Measurements from ENCODE around the gene FSTL5. TPM values are rescaled to one million over a fixed set of nuclear protein-coding genes. Genes with fewer than 3 reads are reported as not detected.

Gene FSTL5
- total and polyA plus RNA-seq, 10 of the 15 experiments (the other 5 are each of a cell fraction or from before 2014, with no cell fraction given), result 0.04 to 2.4 (median 0.08) TPM; not detected in 4

DNA sequence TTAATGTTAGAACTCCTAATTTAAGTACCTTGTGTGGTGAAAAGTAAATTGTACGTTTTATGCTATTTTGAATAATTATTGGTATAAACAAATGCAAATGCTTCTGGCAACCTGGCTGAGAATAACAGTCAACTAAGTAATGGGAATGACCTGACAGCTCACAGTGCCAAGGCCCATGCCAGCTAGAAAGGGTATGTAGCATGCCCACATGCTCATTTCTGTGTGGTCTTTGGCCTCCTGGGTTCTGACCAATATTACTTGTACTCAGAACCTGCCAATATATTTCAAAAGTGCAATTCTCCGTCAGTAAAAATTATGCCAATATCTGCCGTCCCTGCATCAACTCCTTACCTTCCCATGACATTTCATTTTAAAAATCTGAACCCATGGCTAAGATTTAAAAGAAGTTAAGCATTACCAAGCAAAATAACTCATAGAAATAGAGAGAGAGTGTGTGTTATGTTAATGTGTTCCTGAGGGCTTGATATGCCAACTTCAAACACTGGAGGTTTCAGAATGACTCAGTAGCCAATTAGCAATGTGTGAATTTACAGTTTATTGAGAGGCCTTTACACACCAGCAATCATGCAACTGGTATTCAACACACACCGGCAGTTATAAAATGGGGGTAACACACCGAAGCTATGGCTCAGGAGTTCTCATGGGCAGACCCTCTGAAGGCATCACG lies 820.8 kb downstream of the FSTL5 start (continued):
- TF ChIP-seq, protein P1, sequence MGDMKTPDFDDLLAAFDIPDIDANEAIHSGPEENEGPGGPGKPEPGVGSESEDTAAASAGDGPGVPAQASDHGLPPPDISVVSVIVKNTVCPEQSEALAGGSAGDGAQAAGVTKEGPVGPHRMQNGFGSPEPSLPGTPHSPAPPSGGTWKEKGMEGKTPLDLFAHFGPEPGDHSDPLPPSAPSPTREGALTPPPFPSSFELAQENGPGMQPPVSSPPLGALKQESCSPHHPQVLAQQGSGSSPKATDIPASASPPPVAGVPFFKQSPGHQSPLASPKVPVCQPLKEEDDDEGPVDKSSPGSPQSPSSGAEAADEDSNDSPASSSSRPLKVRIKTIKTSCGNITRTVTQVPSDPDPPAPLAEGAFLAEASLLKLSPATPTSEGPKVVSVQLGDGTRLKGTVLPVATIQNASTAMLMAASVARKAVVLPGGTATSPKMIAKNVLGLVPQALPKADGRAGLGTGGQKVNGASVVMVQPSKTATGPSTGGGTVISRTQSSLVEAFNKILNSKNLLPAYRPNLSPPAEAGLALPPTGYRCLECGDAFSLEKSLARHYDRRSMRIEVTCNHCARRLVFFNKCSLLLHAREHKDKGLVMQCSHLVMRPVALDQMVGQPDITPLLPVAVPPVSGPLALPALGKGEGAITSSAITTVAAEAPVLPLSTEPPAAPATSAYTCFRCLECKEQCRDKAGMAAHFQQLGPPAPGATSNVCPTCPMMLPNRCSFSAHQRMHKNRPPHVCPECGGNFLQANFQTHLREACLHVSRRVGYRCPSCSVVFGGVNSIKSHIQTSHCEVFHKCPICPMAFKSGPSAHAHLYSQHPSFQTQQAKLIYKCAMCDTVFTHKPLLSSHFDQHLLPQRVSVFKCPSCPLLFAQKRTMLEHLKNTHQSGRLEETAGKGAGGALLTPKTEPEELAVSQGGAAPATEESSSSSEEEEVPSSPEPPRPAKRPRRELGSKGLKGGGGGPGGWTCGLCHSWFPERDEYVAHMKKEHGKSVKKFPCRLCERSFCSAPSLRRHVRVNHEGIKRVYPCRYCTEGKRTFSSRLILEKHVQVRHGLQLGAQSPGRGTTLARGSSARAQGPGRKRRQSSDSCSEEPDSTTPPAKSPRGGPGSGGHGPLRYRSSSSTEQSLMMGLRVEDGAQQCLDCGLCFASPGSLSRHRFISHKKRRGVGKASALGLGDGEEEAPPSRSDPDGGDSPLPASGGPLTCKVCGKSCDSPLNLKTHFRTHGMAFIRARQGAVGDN (IDR thresholded peaks at IDR 0.05), result no peak
- TF ChIP-seq, protein P2, sequence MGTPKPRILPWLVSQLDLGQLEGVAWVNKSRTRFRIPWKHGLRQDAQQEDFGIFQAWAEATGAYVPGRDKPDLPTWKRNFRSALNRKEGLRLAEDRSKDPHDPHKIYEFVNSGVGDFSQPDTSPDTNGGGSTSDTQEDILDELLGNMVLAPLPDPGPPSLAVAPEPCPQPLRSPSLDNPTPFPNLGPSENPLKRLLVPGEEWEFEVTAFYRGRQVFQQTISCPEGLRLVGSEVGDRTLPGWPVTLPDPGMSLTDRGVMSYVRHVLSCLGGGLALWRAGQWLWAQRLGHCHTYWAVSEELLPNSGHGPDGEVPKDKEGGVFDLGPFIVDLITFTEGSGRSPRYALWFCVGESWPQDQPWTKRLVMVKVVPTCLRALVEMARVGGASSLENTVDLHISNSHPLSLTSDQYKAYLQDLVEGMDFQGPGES (IDR thresholded peaks at IDR 0.05), result no peak
- TF ChIP-seq, protein P3, sequence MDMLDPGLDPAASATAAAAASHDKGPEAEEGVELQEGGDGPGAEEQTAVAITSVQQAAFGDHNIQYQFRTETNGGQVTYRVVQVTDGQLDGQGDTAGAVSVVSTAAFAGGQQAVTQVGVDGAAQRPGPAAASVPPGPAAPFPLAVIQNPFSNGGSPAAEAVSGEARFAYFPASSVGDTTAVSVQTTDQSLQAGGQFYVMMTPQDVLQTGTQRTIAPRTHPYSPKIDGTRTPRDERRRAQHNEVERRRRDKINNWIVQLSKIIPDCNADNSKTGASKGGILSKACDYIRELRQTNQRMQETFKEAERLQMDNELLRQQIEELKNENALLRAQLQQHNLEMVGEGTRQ (IDR thresholded peaks at IDR 0.05; ENCODE audit: borderline replicate concordance, low read depth, low read length), result no peak
- TF ChIP-seq CHD1 (IDR thresholded peaks at IDR 0.05; ENCODE audit: low read depth, low read length), result no peak
- TF ChIP-seq, protein P4, sequence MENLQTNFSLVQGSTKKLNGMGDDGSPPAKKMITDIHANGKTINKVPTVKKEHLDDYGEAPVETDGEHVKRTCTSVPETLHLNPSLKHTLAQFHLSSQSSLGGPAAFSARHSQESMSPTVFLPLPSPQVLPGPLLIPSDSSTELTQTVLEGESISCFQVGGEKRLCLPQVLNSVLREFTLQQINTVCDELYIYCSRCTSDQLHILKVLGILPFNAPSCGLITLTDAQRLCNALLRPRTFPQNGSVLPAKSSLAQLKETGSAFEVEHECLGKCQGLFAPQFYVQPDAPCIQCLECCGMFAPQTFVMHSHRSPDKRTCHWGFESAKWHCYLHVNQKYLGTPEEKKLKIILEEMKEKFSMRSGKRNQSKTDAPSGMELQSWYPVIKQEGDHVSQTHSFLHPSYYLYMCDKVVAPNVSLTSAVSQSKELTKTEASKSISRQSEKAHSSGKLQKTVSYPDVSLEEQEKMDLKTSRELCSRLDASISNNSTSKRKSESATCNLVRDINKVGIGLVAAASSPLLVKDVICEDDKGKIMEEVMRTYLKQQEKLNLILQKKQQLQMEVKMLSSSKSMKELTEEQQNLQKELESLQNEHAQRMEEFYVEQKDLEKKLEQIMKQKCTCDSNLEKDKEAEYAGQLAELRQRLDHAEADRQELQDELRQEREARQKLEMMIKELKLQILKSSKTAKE (IDR thresholded peaks at IDR 0.05; ENCODE audit: low read depth, poor library complexity, severe bottlenecking), result no peak
- no peak for TF ChIP-seq RELA (IDR thresholded peaks at IDR 0.05; ENCODE audit: borderline replicate concordance, partially characterized antibody)
- no peak for TF ChIP-seq EED (IDR thresholded peaks at IDR 0.05; ENCODE audit: low read depth)
- TF ChIP-seq, protein P5, sequence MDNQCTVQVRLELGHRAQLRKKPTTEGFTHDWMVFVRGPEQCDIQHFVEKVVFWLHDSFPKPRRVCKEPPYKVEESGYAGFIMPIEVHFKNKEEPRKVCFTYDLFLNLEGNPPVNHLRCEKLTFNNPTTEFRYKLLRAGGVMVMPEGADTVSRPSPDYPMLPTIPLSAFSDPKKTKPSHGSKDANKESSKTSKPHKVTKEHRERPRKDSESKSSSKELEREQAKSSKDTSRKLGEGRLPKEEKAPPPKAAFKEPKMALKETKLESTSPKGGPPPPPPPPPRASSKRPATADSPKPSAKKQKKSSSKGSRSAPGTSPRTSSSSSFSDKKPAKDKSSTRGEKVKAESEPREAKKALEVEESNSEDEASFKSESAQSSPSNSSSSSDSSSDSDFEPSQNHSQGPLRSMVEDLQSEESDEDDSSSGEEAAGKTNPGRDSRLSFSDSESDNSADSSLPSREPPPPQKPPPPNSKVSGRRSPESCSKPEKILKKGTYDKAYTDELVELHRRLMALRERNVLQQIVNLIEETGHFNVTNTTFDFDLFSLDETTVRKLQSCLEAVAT (IDR thresholded peaks at IDR 0.05), result no peak
- no peak for TF ChIP-seq ZNF622 (IDR thresholded peaks at IDR 0.05)
- peak; percentile 68; the same call in 1 of the 2 replicates for TF ChIP-seq GATAD2B (conservative IDR thresholded peaks at IDR 0.05; ENCODE audit: low read depth)
- no peak for TF ChIP-seq STAT1 (conservative IDR thresholded peaks at IDR 0.05)
- TF ChIP-seq SRF (IDR thresholded peaks at IDR 0.05; ENCODE audit: low read depth in 2 of 2, low read length in 2 of 2), result no peak
- no peak for TF ChIP-seq HDAC2 (IDR thresholded peaks at IDR 0.05)
- TF ChIP-seq CREB1 (IDR thresholded peaks at IDR 0.05; ENCODE audit: low read depth), result no peak
- TF ChIP-seq, protein P6, sequence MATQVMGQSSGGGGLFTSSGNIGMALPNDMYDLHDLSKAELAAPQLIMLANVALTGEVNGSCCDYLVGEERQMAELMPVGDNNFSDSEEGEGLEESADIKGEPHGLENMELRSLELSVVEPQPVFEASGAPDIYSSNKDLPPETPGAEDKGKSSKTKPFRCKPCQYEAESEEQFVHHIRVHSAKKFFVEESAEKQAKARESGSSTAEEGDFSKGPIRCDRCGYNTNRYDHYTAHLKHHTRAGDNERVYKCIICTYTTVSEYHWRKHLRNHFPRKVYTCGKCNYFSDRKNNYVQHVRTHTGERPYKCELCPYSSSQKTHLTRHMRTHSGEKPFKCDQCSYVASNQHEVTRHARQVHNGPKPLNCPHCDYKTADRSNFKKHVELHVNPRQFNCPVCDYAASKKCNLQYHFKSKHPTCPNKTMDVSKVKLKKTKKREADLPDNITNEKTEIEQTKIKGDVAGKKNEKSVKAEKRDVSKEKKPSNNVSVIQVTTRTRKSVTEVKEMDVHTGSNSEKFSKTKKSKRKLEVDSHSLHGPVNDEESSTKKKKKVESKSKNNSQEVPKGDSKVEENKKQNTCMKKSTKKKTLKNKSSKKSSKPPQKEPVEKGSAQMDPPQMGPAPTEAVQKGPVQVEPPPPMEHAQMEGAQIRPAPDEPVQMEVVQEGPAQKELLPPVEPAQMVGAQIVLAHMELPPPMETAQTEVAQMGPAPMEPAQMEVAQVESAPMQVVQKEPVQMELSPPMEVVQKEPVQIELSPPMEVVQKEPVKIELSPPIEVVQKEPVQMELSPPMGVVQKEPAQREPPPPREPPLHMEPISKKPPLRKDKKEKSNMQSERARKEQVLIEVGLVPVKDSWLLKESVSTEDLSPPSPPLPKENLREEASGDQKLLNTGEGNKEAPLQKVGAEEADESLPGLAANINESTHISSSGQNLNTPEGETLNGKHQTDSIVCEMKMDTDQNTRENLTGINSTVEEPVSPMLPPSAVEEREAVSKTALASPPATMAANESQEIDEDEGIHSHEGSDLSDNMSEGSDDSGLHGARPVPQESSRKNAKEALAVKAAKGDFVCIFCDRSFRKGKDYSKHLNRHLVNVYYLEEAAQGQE (IDR thresholded peaks at IDR 0.05; ENCODE audit: low read depth, low read length), result no peak
- TF ChIP-seq ASH2L (IDR thresholded peaks at IDR 0.05; ENCODE audit: borderline replicate concordance, low read depth), result no peak

All from GM12878 (cell line).